DOHH2 (cell line): ENCODE data around the gene LTC4S.

Source experiments
- CTCF ChIP-seq: fragments of 200-600 bp; sonication (generic); IDR thresholded peaks from one replicate; pipeline ENCODE4 v1.5.1; 2014; ENCODE audit warnings: antibody characterized with exemption, mild to moderate bottlenecking, low read depth, low read length; ENCODE audit not compliant: poor library complexity, severe bottlenecking
- EZH2phosphoT487 ChIP-seq: fragments of 200-600 bp; sonication (generic); IDR thresholded peaks from 2 replicates; pipeline ENCODE4 v1.6.1; 2017; ENCODE audit warnings: borderline replicate concordance, mild to moderate bottlenecking, antibody characterized with exemption, low read length, moderate library complexity, mixed read lengths

- no peak for TF ChIP-seq CTCF
- TF ChIP-seq EZH2phosphoT487, result no peak
These were observed at the start of gene LTC4S for GRCh38 chr5:179793468-179794139.
